ENCODE data around the gene GDI1. TPM values are rescaled to one million over a fixed set of nuclear protein-coding genes. Genes with fewer than 3 reads are reported as not detected.

Gene GDI1
- polyA plus RNA-seq, 1 of the 3 experiments (the other 2 are of a cell fraction) = 408 TPM

- no peak overlapping the region for H2AFZ ChIP-seq (ENCODE audit: low read depth)
- H3K36me3 ChIP-seq (replicated peaks in 1 of 2; ENCODE audit: control insufficient read depth in 1 of 2, insufficient read depth in 2 of 2, low read length in 1 of 2) = peaks cover 0 to 33% of the 10 kb centered on the region in 2 experiments
- H3F3A ChIP-seq (replicated peaks; ENCODE audit: insufficient read depth) = no peaks in the 10 kb centered on the region
- no peak overlapping the region for H3K27ac ChIP-seq (ENCODE audit: low read depth in 2 of 2, low read length in 1 of 2)
- H3K9me2 ChIP-seq = no peaks in the 10 kb centered on the region
- H3K9ac ChIP-seq = no peak overlapping the region
- TF ChIP-seq MAX (IDR thresholded peaks at IDR 0.05; ENCODE audit: low read depth) (no peak), RXRA (IDR thresholded peaks at IDR 0.05; ENCODE audit: borderline replicate concordance, low read depth) (no peak), GATA2 (CRISPR knock-in tag; IDR thresholded peaks at IDR 0.05) (no peak), YY1 (IDR thresholded peaks at IDR 0.05; ENCODE audit: low read depth) (no peak), TEAD4 (IDR thresholded peaks at IDR 0.05; ENCODE audit: borderline replicate concordance, insufficient read depth) (no peak), FOXJ3 (CRISPR knock-in tag; IDR thresholded peaks at IDR 0.05) (no peak), RAD21 (IDR thresholded peaks at IDR 0.05; ENCODE audit: low read length) (no peak), IRF3 (IDR thresholded peaks at IDR 0.05; ENCODE audit: low read depth, low read length) (no peak), CHD2 (IDR thresholded peaks at IDR 0.05; ENCODE audit: low read length, partially characterized antibody) (no peak), GABPA (IDR thresholded peaks at IDR 0.05; ENCODE audit: low read depth) (no peak)
- no peak overlapping the region for H3K4me3 ChIP-seq (ENCODE audit: low read depth in 2 of 2, low read length in 1 of 2)
- no peak overlapping the region for H3K4me2 ChIP-seq
- H3K27me3 ChIP-seq (ENCODE audit: insufficient read depth) = peaks cover 9% of the 10 kb centered on the region
- POLR2A ChIA-PET = no interaction called here
- CTCF ChIA-PET = interaction anchor here (0.7 to 1.1 kb wide), 2 partner anchors 22 to 65 kb away, joined by 3 to 4 read pairs; no protein-coding TSS in a partner anchor
- 70% methylated on average over 2 of the region's 15 CpGs for WGBS (ENCODE audit: low lambda C conversion rate)
- H3K4me1 ChIP-seq (ENCODE audit: control insufficient read depth in 1 of 2, insufficient read depth in 2 of 2, low read depth in 1 of 2, low read length in 1 of 2) = no peaks in the 10 kb centered on the region
- peaks cover 18% of the 10 kb centered on the region for H4K20me1 ChIP-seq (ENCODE audit: insufficient read depth)
- H3K79me2 ChIP-seq (ENCODE audit: insufficient read depth) = 0 out of 2 replicates have a peak, but pooled peaks cover 2% of the 10 kb centered on the region
- H3K9me3 ChIP-seq = no peaks in the 10 kb centered on the region
- DNase-seq = no peak
Measured at GRCh38 chrX:154466907-154467306, 30.0 kb downstream of the GDI1 start.

GRCh38 chrX:154467556-154467955 is 30.6 kb downstream of the GDI1 start:
- H3K36me3 ChIP-seq (replicated peaks in 1 of 2; ENCODE audit: control insufficient read depth in 1 of 2, insufficient read depth in 2 of 2, low read length in 1 of 2) = peaks cover 0 to 30% of the 10 kb centered on the region in 2 experiments
- H3K79me2 ChIP-seq (ENCODE audit: insufficient read depth) = 0 out of 2 replicates have a peak, but pooled peaks cover 2% of the 10 kb centered on the region
- no peak overlapping the region for H2AFZ ChIP-seq (ENCODE audit: low read depth)
- H3K4me1 ChIP-seq (ENCODE audit: control insufficient read depth in 1 of 2, insufficient read depth in 2 of 2, low read depth in 1 of 2, low read length in 1 of 2) = no peaks in the 10 kb centered on the region
- WGBS (ENCODE audit: low lambda C conversion rate) = 78% methylated on average over 8 of the region's 21 CpGs
- H3K4me2 ChIP-seq = no peak overlapping the region
- no peak overlapping the region for H3K9ac ChIP-seq
- no peaks in the 10 kb centered on the region for H3F3A ChIP-seq (replicated peaks; ENCODE audit: insufficient read depth)
- H3K27me3 ChIP-seq (ENCODE audit: insufficient read depth) = peaks cover 13% of the 10 kb centered on the region
- no peaks in the 10 kb centered on the region for H3K9me2 ChIP-seq
- CTCF ChIA-PET = interaction anchor here (1.1 kb wide), 1 partner anchor 22 kb away, joined by 4 read pairs; no protein-coding TSS in a partner anchor
- no peak for DNase-seq
- H3K27ac ChIP-seq (ENCODE audit: low read depth in 2 of 2, low read length in 1 of 2) = no peak overlapping the region
- no peak for TF ChIP-seq CTCF (IDR thresholded peaks at IDR 0.05)
- no peak for TF ChIP-seq RAD21 (IDR thresholded peaks at IDR 0.05; ENCODE audit: low read length)
- TF ChIP-seq JUND (IDR thresholded peaks at IDR 0.05) = no peak
- no peak for TF ChIP-seq REST (IDR thresholded peaks at IDR 0.05; ENCODE audit: low read depth, low read length)
- no peak for TF ChIP-seq MEF2A (IDR thresholded peaks at IDR 0.05; ENCODE audit: borderline replicate concordance, low read depth)
- TF ChIP-seq EP300 (IDR thresholded peaks at IDR 0.05; ENCODE audit: borderline replicate concordance in 1 of 2, low read depth in 1 of 2, low read length in 1 of 2) = no peak
- TF ChIP-seq USF2 (IDR thresholded peaks at IDR 0.05; ENCODE audit: borderline replicate concordance, low read depth, low read length) = no peak
- TF ChIP-seq GATA2 (CRISPR knock-in tag; IDR thresholded peaks at IDR 0.05) = no peak
- TF ChIP-seq MAX (IDR thresholded peaks at IDR 0.05; ENCODE audit: low read depth) = no peak
- no peak for TF ChIP-seq POLR2AphosphoS5 (IDR thresholded peaks at IDR 0.05; ENCODE audit: low read depth, low read length)
- H3K4me3 ChIP-seq (ENCODE audit: low read depth in 2 of 2, low read length in 1 of 2) = no peak overlapping the region
- POLR2A ChIA-PET = no interaction called here
- H4K20me1 ChIP-seq (ENCODE audit: insufficient read depth) = peaks cover 13% of the 10 kb centered on the region
- no peaks in the 10 kb centered on the region for H3K9me3 ChIP-seq
